ENCODE results near the gene MEIS1.

MEIS1 gene

DNA sequence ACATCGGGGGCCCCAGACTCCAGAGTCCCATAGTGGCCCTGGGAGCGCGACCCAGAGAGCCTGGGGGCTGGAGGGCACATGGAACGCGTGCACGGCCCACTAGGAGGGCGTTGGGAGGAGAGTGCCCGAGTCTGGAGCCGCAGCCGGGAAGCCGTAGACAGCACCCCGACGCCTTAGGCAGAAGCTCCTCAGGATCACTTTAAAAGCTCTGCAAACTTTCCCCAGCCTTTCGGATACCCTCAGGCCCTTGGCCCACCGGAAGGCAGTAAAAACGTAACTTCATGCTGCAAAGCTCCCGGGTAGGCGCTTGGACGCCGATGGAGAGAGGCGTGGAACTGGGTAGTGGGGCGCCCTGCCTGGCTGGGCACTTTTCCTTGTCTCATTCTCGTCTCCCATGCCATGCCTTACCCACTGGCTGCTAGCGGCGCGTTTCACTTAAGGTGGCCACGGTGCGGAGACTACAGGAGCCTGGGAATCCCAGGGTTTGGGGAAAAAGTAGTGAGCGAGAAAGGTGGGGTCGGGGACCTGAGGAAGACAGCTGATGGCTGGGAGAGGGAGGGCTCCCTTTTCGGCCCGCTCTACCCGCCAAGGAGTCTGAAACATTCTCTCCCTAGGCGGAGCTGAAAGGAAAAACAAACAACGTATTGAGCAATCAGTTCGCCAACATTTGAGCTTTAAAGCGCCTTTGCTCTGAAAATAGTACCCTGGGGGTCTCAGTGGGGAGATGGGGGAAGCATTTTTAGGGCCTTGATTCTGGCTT lies 141.8 kb downstream of the MEIS1 start:
- H3K4me3 Mint-ChIP-seq, result peak overlapping the region; percentile 67
- intact Hi-C loops (cut with micrococcal nuclease), result loop anchor here (5.0 kb wide), 1 partner anchor 139 kb away; the partner anchor contains the start of gene MEIS1
- no peaks in the 10 kb centered on the region for H3K9me3 Mint-ChIP-seq
- peaks cover 45% of the 10 kb centered on the region for H3K4me1 Mint-ChIP-seq (ENCODE audit: low read depth)
- H3K36me3 Mint-ChIP-seq (ENCODE audit: low read depth), result no peaks in the 10 kb centered on the region
- peaks cover 66% of the 10 kb centered on the region for H3K27me3 Mint-ChIP-seq
- H3K27ac Mint-ChIP-seq, result no peak overlapping the region

DNA sequence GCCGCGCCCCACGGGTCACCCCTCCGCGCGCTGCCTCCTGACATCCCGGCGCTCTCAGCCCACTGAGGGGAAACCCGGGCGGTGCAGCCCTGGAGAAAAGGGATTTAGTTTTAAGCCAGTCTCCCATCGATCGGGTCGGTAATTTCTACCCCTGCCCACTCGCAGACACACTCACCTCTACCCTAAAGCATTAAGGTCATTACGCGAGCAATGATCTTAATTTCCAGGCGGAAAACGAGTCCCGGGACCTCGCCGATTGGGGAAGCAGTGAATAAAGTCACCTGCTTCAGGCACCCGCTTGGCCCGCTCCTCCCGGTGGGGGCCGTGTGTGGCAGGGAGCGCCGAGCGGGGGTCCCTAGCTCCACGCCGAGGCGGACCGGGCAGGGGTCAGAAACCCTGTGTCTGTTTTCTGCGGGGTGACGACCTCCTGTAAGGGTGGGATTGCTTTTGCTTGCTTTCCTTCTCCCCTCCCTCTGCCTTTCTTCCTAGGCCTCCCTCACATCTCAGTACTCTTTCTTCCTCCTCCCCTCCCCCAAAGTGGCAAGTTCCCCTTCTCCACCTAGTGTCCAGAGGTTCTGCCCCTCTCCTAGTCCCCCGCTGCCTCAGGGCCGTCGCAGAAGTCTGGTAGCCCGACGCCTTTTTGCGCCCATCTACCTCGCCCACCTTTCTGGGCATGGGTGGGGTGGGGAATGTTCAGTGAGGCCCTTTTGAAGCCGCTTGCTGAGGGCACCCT lies 142.6 kb downstream of the MEIS1 start:
- Mint-ChIP-seq H3K27me3 (peaks cover 62% of the 10 kb centered on the region), H3K4me1 (ENCODE audit: low read depth) (peaks cover 45% of the 10 kb centered on the region), H3K27ac (no peak overlapping the region), H3K36me3 (ENCODE audit: low read depth) (no peaks in the 10 kb centered on the region), H3K9me3 (no peaks in the 10 kb centered on the region), H3K4me3 (peak overlapping the region; percentile 67)
- intact Hi-C loops (cut with micrococcal nuclease), result loop anchor here (5.0 kb wide), 1 partner anchor 140 kb away; the partner anchor contains the start of gene MEIS1

DNA sequence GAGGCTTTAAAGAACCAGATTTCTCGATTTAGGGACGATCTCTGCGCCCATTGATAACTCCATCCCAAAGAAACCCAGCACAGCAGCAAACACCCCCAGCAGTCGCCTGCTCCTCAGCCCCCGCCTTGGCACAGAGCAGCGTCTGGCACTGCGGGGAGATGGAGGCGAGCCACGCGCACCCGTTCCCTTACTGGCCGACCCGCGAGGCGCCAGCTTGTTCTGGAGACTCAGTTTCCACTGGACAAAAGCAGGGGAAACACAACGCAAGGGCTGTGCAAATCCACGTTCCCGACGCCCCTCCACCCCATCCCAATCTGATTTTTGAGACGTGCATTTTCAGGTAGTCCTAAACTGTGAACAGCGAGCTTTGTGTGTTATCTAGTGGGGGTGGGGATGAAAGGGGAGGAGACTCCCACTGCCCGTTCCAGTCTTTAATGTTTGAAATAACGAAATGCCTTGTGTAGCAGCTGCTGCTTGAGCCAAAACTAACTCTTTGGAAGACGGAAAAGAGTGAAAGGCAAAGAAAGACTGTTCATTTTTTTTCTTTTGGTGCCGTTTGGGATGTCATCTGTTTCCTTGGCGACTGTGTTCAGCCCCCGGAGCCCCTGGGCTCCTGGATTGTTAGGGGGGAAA lies 143.2 kb downstream of the MEIS1 start:
- intact Hi-C loops (cut with micrococcal nuclease), result loop anchor here (5.0 kb wide), 1 partner anchor 141 kb away; the partner anchor contains the start of gene MEIS1
- no peak overlapping the region for H3K4me3 Mint-ChIP-seq
- peaks cover 62% of the 10 kb centered on the region for H3K27me3 Mint-ChIP-seq

DNA sequence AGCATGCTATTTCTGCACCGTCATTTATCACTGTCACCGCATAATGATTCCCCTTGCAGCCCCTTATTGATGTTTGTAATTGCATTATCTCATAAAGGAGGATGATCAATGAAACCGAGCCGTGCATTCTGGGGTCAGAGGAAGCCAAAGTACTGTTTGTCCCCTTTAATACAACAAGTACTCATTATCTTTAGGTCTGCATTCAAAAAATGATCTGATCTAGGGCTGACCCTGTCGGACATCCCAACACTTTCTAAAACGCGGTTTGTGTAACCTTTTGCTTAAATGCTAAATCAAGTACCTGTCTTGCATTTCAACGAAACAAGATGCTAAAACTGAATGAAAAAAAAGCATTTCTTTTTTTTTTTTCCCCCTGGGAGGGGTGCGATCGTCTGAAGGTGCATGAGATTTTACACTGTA lies 143.8 kb downstream of the MEIS1 start:
- intact Hi-C loops (cut with micrococcal nuclease), result loop anchor here (5.0 kb wide), 1 partner anchor 141 kb away; the partner anchor contains the start of gene MEIS1
- Mint-ChIP-seq H3K27ac (no peak overlapping the region), H3K9me3 (no peaks in the 10 kb centered on the region), H3K27me3 (peaks cover 58% of the 10 kb centered on the region), H3K4me3 (no peak overlapping the region), H3K4me1 (ENCODE audit: low read depth) (peaks cover 45% of the 10 kb centered on the region), H3K36me3 (ENCODE audit: low read depth) (no peaks in the 10 kb centered on the region)

More for the DNA sequence above, 143.2 kb downstream of the MEIS1 start:
- no peak overlapping the region for H3K27ac Mint-ChIP-seq
- H3K4me1 Mint-ChIP-seq (ENCODE audit: low read depth), result peaks cover 45% of the 10 kb centered on the region
- H3K9me3 Mint-ChIP-seq, result no peaks in the 10 kb centered on the region
- H3K36me3 Mint-ChIP-seq (ENCODE audit: low read depth), result no peaks in the 10 kb centered on the region

DNA sequence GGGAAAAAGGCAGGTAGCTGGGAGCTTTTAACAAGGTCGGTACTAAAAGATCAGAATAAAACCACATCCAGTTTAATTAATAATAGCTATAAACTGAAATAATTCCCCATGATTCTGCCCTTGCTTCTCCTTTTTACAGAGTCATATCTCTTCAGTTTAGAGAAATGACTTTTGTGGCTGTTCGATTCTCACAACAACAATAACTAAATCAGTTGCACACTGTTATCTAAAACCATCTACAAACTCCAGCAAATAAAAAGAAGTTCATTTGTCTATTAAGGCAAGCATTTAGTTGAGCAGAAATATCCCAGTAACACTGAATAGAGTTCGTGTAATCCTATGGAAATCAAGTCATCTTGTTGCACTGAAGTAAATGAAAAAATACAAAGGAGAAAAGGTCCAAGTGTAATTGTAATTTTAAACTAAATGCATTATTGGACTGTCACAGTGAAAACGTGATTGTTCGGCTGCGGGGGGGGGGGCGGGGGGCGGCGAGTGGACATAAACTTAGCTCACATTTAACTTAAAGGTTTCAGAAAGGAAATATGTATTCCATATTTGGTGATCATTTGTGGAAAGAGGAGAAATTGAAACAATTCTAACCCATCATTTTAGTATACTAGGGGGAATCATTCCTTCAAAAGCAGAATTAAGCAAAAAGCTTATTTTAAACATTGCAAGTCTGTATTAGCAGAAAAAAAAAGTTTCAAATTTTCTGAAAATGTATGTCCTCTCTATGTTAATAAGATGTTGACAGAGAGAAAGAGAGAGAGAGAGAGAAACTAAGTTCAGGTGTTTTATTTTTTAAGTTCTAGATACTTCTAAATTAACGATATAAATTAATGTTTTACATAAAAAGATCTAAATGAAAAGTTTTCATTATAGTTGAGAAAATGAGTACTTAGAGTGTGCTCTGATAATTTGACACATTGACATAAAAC lies 144.5 kb downstream of the MEIS1 start:
- Mint-ChIP-seq H3K27ac (no peak overlapping the region), H3K4me1 (ENCODE audit: low read depth) (peaks cover 45% of the 10 kb centered on the region), H3K27me3 (peaks cover 52% of the 10 kb centered on the region), H3K9me3 (no peaks in the 10 kb centered on the region), H3K36me3 (ENCODE audit: low read depth) (no peaks in the 10 kb centered on the region), H3K4me3 (no peak overlapping the region)
- intact Hi-C loops (cut with micrococcal nuclease), result loop anchor here (5.0 kb wide), 1 partner anchor 142 kb away; the partner anchor contains the start of gene MEIS1

DNA sequence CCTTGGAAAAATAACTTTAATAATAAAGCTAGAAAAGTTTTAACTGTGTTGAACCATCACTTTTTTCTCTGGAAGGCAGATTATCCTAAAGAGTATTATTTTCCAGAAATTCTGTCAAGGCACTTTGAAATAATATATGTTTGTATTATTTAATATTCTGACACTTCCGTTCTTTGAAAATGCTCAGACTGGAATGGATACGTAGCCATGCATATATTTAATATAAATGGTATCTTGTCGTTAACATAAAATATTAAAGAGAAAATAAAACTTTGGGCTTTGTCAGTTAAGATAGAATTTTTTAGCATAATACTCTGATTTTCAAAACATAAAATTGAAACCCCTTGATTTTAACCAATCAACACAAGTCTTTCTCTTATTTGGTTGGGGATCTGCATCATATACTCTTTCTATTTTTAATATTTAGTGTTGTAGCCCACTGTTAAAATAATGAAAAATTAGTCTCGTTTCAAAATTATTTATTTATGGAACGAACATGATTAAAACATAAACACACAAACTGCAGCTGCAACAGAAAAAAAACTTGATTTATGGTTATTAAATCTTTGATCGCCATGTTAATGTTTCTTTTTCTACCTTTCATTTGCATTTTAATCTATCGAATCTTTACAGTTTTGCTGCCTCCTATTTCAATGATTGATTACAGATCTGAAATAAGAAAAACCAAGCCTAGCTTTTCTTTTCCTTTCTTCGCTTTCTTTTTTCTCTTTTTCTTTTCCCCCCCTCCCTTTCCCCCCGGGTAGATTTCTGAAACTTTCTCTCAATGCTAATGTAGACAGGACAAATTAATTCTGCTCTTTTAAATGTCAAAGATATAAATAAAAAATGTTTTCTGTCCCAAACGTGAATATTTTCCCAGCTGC lies 145.5 kb downstream of the MEIS1 start:
- H3K4me3 Mint-ChIP-seq, result no peak overlapping the region
- intact Hi-C loops (cut with micrococcal nuclease), result no loop called here
- no peaks in the 10 kb centered on the region for H3K36me3 Mint-ChIP-seq (ENCODE audit: low read depth)
- H3K4me1 Mint-ChIP-seq (ENCODE audit: low read depth), result peaks cover 36% of the 10 kb centered on the region
- no peaks in the 10 kb centered on the region for H3K9me3 Mint-ChIP-seq
- peaks cover 43% of the 10 kb centered on the region for H3K27me3 Mint-ChIP-seq
- H3K27ac Mint-ChIP-seq, result no peak overlapping the region

DNA sequence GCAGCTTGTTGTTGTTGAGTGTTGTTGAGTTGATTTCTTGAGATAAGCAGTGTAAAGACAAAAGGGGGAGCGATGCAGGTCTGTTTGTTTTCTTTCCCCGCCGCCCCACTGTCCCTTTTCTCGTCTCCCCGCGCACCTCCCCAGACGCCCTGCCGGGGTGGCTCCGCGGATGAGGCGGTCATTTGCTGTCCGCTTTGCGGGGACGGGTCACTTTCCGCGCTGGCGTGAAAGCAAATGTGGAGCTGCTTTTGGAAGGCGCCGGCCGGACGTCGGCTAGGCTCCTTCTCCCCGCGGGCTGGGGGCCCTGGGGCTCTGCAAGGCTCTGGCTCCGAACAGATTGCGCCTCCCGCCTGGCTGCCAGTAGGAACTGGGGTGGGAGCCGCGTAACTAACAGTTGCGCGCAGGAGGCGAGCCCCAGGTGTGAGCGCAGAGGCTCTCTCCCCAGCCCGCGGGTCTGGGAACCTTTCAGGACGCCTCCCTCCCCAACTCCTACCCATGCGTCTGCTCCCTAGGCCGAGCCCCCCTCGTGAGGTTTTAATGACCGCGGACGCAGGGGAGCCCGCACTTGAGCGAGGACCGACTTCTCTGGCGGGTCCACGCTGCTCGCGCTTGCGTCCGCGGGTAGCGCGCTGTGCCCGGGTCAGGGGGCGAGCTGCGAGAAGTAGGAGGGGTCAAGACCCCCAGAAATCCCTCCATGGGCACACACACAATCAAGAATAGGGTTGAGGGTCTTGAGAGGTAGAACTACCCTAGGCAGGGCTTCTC lies 146.6 kb downstream of the MEIS1 start:
- intact Hi-C loops (cut with micrococcal nuclease), result no loop called here
- H3K36me3 Mint-ChIP-seq (ENCODE audit: low read depth), result no peaks in the 10 kb centered on the region
- H3K4me3 Mint-ChIP-seq, result no peak overlapping the region
- peaks cover 39% of the 10 kb centered on the region for H3K27me3 Mint-ChIP-seq
- H3K9me3 Mint-ChIP-seq, result no peaks in the 10 kb centered on the region
- H3K27ac Mint-ChIP-seq, result no peak overlapping the region
- H3K4me1 Mint-ChIP-seq (ENCODE audit: low read depth), result peaks cover 26% of the 10 kb centered on the region

DNA sequence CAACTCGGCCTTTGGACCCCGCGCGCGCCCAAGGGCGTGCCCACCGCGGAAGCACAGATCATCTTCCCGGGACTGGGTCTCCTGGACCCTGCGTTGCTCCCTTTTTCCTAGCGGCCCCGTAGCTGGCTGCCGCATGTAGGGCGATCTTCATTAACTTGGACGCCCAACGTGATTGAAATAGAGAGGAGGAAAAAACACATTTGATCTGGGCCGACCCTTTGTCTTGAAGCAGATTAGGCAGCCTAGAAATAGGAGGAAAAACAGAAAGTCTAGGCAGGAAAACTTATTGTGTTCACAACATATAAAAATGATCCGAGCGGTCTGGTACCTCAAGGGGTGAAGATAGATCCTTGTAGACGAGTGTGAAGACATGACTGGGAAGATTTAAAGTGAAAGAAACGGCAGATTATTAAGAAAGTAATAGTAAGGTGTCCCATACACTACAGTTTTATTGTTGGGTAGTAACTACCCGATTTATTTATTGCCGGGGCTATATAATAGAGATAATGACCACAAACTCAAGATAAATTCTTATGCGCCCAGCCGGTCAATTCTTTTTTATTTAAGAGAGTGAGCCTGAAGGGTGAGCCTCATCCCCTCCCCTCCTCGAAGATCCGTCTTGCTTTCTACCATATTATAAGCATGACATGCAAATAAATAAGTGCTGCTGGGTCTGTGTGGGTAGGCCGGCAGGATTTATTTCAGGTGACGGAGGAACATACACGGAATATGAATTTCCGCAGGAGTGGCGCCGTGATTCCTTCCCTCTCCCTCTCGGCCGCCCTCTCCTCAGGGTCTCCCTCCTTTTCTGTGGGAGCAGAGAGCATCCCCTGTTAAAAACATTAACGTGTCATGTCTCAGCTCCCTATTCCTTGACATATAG lies 147.4 kb downstream of the MEIS1 start:
- intact Hi-C loops (cut with micrococcal nuclease), result no loop called here
- H3K36me3 Mint-ChIP-seq (ENCODE audit: low read depth), result no peaks in the 10 kb centered on the region
- no peaks in the 10 kb centered on the region for H3K9me3 Mint-ChIP-seq
- peaks cover 31% of the 10 kb centered on the region for H3K27me3 Mint-ChIP-seq
- no peak overlapping the region for H3K27ac Mint-ChIP-seq
- H3K4me3 Mint-ChIP-seq, result no peak overlapping the region
- H3K4me1 Mint-ChIP-seq (ENCODE audit: low read depth), result peaks cover 17% of the 10 kb centered on the region

DNA sequence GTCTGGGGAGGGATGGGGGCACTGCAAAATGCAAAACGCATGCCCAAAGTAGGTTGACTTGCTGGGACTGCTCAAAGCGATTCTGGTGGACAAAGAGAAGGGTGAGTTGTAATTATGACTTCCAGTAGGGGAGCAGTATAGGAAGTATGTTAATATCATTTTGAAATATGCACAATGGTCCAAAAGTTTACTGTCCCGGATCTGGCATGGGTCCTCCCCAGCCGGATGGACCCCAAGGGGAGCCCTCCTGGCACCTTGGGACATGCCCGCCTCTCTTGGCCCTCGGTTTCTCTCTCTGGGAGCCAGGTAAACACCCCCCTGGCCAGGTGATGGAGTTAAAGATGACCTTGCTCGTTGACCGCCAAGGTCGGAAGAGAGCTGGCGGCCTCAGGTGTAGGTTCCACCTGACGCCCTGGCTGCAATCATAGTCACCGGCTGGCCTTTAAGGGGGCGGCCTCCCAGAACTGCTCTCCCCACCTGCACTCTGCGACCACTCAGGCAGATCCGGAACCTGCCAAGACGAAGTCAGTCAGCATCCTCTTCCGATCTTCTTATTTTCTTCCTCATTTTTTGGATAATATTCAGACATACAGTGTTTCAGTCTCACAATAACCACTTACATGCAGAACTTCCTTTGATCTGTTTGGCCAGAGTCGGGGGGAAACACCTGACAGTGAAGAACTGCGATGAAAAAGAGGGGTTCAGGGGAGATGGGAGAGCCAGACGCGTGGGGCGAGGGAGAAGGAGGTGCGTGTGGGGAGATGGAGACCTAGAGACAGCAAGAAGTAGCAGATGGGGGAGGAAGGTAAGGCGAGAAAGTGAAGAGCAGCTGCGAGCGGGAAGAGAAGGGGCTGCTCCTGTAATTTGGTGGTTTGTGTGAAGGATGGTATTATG lies 148.3 kb downstream of the MEIS1 start:
- Mint-ChIP-seq H3K4me1 (ENCODE audit: low read depth) (peaks cover 9% of the 10 kb centered on the region), H3K4me3 (no peak overlapping the region), H3K9me3 (no peaks in the 10 kb centered on the region), H3K27me3 (peaks cover 22% of the 10 kb centered on the region), H3K27ac (no peak overlapping the region), H3K36me3 (ENCODE audit: low read depth) (no peaks in the 10 kb centered on the region)
- intact Hi-C loops (cut with micrococcal nuclease), result no loop called here

DNA sequence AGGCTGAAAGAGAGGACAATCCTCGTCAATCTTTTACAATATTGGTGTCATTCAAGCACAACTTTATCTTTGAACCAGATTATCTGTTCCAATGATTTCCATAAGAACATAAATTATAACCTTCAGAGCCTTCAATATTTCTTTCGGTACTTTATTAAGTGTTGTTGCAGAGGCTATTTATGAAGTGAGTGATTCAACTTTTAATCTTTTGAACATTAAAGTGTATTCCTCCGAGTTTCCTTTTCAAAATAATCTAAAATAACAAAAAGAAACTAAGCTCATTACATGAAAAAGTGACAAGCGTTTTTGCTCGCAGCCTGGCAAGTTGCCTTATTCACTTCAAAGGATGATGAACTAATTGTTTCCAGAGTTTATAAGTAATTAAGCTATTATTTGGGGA lies 149.0 kb downstream of the MEIS1 start:
- peaks cover 16% of the 10 kb centered on the region for H3K27me3 Mint-ChIP-seq
- H3K36me3 Mint-ChIP-seq (ENCODE audit: low read depth), result no peaks in the 10 kb centered on the region
- H3K4me3 Mint-ChIP-seq, result no peak overlapping the region
- no peak overlapping the region for H3K27ac Mint-ChIP-seq
- intact Hi-C loops (cut with micrococcal nuclease), result no loop called here
- peaks cover 7% of the 10 kb centered on the region for H3K4me1 Mint-ChIP-seq (ENCODE audit: low read depth)
- no peaks in the 10 kb centered on the region for H3K9me3 Mint-ChIP-seq

Measured in dendritic cell treated with granulocyte-macrophage colony-stimulating factor and Interleukin-4, amounts not matched to agents 40 ng/mL and 50 ng/mL, for 4 days (primary cell).